HT-29 (cell line): ENCODE measurements around the gene MAOB. TPM values are rescaled to one million over a fixed set of nuclear protein-coding genes. Genes with fewer than 3 reads are reported as not detected.

Experiments
- total RNA-seq: library from RNA; depleted of rRNA; stranded (reverse); fragments of >200 nt; shearing (Covaris generic); gene quantifications from 2 replicates; pipeline ENCODE4 v1.2.3, GENCODE V29; 2014; rRNA removed

Gene MAOB
- total RNA-seq, 1 experiment from 2014 or later: 1.1 TPM

Other genes with a start within 250 kb of the MAOB start
- 10.9 and 11.8 TPM in 2 replicates for gene MAOA, start 226.2 kb downstream of the MAOB start, total RNA-seq
- not detected in 2 replicates for gene NDP, start 90.9 kb upstream of the MAOB start, total RNA-seq